ENCODE results near the gene STX3.

STX3 gene

DNA sequence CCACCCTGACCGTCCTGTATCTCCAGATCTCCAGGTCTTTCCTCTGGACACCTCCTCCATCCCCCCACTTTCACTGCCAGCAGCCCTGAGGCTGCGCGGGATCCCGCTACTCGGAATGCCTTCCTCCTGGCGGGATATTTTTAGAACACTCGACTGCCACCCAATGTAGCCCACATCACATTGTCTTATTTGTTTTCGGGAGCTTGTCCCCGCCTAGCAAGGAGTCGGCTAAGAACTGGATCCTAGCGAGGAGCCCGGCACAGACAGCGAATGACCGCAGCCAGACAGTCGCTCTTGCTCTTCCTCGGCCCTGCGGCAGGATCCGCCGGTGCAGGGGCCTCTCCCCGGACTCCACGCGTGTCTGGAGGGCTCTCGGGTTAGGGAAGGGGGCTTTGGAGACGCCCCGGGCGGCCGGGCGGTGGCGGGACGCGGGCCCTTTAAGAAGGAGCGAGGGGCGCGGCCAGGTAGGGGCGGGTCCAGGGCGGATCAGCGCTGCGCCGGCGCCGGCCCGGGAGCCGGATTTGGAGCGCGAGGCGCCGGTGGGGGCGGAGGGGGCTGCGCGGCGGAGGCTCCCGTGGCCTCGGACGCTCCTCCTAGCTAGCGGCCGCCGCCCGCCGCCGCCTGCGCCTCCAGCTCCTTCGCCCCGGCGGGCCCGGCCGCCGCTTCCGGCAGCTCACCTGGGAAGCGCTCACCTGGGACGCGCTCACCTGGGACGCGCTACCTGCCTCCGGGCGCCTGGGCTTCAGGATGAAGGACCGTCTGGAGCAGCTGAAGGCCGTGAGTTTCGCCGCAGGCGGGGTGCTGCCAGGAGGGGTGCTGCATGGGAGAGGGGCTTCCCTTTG is at the start of gene STX3:
Gene STX3 (plus strand): TSS at position 518 of the 842 bp plus-strand sequence. CDS start 230 bp downstream, at position 748.
- peak; percentile 69 for DNase-seq

- DNase-seq = no peak
These were observed 48.5 kb upstream of the STX3 start for GRCh38 chr11:59706518-59707285.

GRCh38 chr11:59707371-59707770 is 47.8 kb upstream of the STX3 start:
- DNase-seq = no peak

DNA sequence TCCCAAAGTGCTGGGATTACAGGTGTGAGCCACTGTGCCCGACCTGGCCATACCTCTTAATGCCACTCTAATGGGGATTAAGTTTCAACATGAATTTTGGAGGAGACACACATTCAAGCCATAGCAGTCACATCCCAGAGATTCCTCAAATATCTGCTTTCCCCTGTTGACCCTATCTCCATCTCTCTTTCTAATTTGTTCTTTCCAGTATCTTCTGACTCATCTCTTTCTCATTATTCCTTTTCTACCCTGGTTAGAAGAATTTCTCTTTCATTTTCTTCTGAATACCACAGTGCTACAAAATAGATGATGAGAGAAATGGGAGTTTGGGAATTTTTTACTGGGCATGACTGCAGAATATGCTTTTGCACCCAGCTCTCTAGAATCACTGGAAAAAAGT is 46.6 kb upstream of the STX3 start:
- DNase-seq = no peak

- no peak for DNase-seq
These were observed 44.9 kb upstream of the STX3 start for GRCh38 chr11:59710136-59710847.

- no peak for DNase-seq
These were observed 41.4 kb upstream of the STX3 start, which contains the start of gene OR10V1 for GRCh38 chr11:59713745-59714144. TSS of gene OR10V1 (minus strand) at chr11:59713845. CDS start at chr11:59713845, 0 bp downstream.

DNA sequence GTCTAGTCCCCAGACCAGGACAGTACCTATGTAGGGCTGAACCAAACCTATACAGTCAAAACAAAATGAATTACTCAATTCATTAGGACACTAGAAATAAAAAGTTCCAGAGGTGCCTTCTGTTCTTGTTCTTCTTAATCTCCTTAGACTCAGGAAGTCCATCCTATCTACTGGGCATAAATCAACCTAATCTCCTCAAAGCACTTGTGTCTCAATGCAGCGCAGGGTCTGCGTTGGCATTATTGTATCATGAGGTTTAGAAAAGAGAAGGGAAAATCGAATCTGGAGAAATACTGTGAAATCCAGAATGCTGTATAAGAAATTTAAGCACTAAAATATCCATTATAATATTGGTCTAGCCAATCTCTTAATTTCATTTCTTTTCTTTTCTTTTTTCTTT is 39.1 kb upstream of the STX3 start:
- no peak for DNase-seq

GRCh38 chr11:59719556-59719955 is 35.6 kb upstream of the STX3 start:
- no peak for DNase-seq

- DNase-seq = no peak
These were observed 31.1 kb upstream of the STX3 start for GRCh38 chr11:59724066-59724465.

DNA sequence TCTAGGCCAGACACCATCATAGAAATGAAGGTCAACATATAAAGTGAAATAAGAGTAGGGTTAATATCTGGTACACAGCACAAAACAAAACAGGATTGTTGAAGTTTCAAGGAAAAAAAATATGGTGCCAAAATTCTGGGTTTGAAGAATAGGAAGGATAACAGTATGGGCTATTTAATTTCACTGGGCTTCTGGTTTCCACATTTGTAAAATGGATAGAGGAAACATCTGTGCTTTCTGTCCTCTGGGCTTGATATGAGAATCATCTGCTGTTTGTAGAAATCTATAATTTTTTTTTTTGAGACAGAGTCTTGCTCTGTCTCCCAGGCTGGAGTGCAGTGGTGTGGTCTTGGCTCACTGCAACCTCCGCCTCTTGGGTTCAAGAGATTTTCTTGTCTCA is 27.8 kb upstream of the STX3 start:
- no peak for DNase-seq

GRCh38 chr11:59728154-59728553 is 27.0 kb upstream of the STX3 start:
- DNase-seq = peak; percentile 34

DNA sequence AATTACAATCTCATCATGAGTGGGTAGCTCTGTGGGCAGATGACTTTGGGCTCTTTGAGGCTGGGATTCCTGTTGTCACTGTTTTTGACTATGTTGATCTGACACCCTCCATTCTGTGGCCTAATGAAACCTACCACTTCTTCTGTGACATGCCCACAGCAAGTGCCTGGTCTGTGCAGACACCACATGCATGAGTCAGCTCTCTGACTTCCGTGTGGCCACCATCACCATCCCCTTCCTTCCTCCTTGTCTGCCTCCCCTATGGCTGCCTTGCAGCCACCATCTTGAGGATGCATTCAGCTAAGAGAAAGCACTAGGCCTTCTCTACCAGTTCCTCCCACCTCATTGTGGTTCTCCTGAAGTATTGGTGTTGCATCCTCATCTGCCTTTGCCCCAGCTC is 26.3 kb upstream of the STX3 start:
- peak; percentile 32 for DNase-seq

DNA sequence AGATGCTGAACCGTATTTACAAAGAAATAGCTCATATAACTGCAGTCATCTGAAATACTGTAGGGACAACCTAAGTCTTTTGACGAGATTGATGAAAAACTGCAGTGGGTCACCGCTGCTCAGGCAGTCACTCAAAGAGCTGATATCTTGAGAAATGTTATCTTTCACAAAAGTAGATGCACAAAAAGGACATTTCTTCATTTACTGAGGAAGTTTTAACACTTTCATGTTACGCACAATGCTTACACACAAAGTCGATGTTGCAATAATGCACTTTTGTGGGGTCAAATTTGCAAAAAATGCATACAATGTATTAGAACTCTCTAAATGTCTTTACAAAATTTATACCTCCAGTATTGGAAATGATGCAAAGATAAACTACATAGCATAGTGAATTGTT is 25.3 kb upstream of the STX3 start:
- peak; percentile 31 for DNase-seq

GRCh38 chr11:59730896-59731565 is 24.1 kb upstream of the STX3 start:
- no peak for DNase-seq

GRCh38 chr11:59746111-59746510 is 9.1 kb upstream of the STX3 start:
- no peak for DNase-seq

DNA sequence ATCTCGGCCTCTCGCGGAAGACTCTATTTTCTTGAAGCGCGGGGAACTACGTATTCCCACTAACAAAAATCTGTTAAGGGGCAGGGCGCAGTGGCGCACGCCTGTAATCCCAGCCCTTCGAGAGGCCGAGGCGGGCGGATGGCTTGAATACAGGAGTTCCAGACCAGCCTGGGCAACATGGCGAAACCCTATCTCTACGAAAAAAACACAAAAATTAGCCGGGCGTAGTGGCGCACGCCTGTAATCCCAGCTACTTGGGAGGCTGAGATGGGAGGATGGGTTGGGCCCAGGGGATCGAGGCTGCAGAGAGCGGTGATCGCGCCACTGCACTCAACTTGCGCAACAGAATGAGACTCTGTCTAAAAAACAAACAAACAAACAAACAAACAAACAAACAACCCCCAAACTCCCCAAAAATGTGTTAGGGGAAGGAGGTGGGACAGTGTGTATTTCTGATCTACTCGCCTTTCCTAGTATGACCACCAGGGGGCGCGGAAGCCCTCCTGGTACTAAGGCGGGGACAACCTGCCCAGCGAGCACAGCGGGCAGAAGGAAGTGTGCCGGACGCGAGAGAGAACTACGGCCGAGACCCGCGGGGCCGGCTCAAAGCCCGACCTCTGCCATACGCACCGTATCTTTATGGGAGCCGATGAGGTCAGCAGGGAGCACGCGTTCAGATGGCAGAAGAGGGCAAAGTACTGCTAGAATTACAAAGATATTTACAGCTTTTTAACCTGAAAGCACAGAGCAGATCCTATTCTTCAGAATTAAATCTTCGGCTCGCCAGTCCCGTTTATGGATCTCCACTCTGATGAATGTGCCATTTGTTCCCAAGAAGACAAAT is 1.3 kb upstream of the STX3 start:
- peak; percentile 90 for DNase-seq

GRCh38 chr11:59754494-59754858 is 700 bp upstream of the STX3 start:
- peak; percentile 14 for DNase-seq

- DNase-seq = peak; percentile 74
These were observed 753 bp downstream of the STX3 start for GRCh38 chr11:59755701-59756557.

GRCh38 chr11:59756558-59756840 is 1.3 kb downstream of the STX3 start:
- DNase-seq = no peak

- no peak for DNase-seq
These were observed 1.7 kb downstream of the STX3 start for GRCh38 chr11:59756845-59757244.

- DNase-seq = no peak
These were observed 3.3 kb downstream of the STX3 start for GRCh38 chr11:59758401-59759037.

All from suppressor macrophage treated with lipopolysaccharide for 4 hours (primary cell).